ENCODE measurements around the gene NSMCE1. TPM values are rescaled to one million over a fixed set of nuclear protein-coding genes. Genes with fewer than 3 reads are reported as not detected.
A peak's percentile ranks its signal among the peaks of the same experiment; 100 is the strongest.
"Not testable (repeated sequence)": the region's sequence is repeated elsewhere in the genome, so short reads cannot be mapped to it uniquely, and the experiment has no call there.

The NSMCE1 gene
- total and polyA plus RNA-seq, 3 donors from 2014 or later, result 58.1 to 135 (median 71.1) TPM

DNA sequence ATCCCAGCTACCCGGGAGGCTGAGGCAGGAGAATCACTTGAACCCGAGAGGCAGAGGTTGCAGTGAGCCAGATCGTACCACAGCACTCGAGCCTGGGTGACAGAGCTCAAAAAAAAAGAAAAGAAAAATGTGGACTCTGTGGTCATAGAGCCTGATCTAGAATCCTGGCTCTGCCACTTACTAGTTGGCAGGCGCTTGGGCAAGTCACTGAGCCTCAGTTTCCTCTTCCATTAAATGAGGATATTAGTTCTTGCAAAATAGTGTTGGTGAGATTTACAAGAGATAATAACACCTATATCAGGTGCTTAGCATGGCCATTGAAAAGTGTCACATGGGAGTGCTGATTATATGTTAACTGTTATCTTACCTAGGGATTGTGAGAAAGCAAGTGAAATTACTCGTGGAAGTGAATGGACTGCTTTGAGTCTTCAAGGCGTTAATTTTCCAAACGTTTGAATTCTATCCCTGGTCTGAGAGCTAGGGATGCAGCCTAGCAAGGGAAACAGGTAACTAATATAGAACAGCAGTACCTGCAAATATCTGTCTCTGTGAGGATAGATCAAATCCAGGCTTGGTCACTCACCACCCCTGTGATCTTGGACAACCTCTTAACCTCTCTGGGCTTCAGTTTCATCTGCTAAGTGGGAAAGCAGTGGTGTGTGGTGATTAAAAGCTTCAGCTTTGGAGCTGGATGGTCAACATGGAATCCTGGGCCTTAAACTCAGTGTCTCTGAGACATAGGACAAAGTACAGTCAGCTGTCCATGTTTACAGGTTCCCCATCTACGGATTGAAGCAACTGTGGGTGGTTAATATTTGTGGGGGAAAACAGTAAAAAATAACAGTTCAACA lies 953 bp upstream of the NSMCE1 start:
- no peaks in the 10 kb centered on the region for H3K27me3 ChIP-seq
- no peaks in the 10 kb centered on the region for H3K9me3 ChIP-seq
- TF ChIP-seq POLR2A (IDR thresholded peaks at IDR 0.05), result no peak
- TF ChIP-seq, protein P1, sequence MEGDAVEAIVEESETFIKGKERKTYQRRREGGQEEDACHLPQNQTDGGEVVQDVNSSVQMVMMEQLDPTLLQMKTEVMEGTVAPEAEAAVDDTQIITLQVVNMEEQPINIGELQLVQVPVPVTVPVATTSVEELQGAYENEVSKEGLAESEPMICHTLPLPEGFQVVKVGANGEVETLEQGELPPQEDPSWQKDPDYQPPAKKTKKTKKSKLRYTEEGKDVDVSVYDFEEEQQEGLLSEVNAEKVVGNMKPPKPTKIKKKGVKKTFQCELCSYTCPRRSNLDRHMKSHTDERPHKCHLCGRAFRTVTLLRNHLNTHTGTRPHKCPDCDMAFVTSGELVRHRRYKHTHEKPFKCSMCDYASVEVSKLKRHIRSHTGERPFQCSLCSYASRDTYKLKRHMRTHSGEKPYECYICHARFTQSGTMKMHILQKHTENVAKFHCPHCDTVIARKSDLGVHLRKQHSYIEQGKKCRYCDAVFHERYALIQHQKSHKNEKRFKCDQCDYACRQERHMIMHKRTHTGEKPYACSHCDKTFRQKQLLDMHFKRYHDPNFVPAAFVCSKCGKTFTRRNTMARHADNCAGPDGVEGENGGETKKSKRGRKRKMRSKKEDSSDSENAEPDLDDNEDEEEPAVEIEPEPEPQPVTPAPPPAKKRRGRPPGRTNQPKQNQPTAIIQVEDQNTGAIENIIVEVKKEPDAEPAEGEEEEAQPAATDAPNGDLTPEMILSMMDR (IDR thresholded peaks at IDR 0.05), result no peak
- WGBS, 2 donors, result 62% methylated on average over 9 of the region's 9 CpGs
- intact Hi-C loops (cut with DNase I; ENCODE audit: low total_unique reads), result no loop called here
- H3K36me3 ChIP-seq (ENCODE audit: low read depth, missing control alignments), result no peaks in the 10 kb centered on the region
- H3K4me3 ChIP-seq, result peak overlapping the region; percentile 78 to 84
- peak overlapping the region in 1 of 2 donors; percentile 73 for H3K27ac ChIP-seq
- no peaks in the 10 kb centered on the region for H3K4me1 ChIP-seq
- no peak for DNase-seq

DNA sequence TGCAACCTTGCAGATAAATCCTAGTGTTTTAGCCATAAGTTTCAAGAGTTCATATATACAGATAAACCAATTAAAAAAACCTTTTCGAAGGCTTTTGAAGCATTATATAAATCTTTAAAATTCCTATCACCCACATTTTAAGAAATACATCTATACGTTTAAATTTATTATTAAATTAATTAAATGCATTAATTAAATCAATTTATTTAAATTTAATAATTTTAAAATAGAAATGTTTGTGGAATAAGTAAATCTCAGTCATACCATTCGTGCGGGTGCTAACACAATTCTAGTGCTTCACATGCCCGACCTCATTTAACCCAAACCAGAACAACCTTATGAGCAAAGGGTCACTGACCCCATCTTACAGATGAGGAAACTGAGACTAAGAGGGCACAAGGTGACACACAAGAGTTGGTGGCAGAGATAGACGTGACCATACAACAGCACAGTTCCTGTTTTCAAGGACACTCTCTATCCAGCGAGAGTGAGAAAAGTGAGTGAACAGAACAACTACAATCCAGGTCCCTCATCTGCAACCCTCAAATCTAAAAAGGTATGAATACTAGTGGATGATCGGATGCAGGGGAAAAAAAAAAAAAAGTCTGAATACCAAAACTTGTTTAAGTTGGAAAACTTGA lies 1.4 kb downstream of the NSMCE1 start:
- TF ChIP-seq, protein P1 (IDR thresholded peaks at IDR 0.05), result no peak
- TF ChIP-seq POLR2A (IDR thresholded peaks at IDR 0.05), result no peak
- H3K36me3 ChIP-seq (ENCODE audit: low read depth, missing control alignments), result no peaks in the 10 kb centered on the region
- no peaks in the 10 kb centered on the region for H3K27me3 ChIP-seq
- no peaks in the 10 kb centered on the region for H3K9me3 ChIP-seq
- WGBS, 2 donors, result 60 to 66% methylated on average over 8 of the region's 8 CpGs
- no peak for DNase-seq
- no peak overlapping the region for H3K27ac ChIP-seq
- no peaks in the 10 kb centered on the region for H3K4me1 ChIP-seq
- intact Hi-C loops (cut with DNase I; ENCODE audit: low total_unique reads), result no loop called here
- peak overlapping the region in 1 of 2 donors; percentile 84 for H3K4me3 ChIP-seq

- H3K4me3 ChIP-seq, result no peak overlapping the region
- H3K36me3 ChIP-seq (ENCODE audit: low read depth, missing control alignments), result no peaks in the 10 kb centered on the region
- WGBS, 2 donors, result 90 to 100% methylated on average over 1 of the region's 1 CpG
- TF ChIP-seq POLR2A (IDR thresholded peaks at IDR 0.05), result no peak
- TF ChIP-seq, protein P1 (IDR thresholded peaks at IDR 0.05), result no peak
- H3K4me1 ChIP-seq, result no peaks in the 10 kb centered on the region
- no peak overlapping the region for H3K27ac ChIP-seq
- no peak for DNase-seq
- H3K9me3 ChIP-seq, result no peaks in the 10 kb centered on the region
- intact Hi-C loops (cut with DNase I; ENCODE audit: low total_unique reads), result no loop called here
- no peaks in the 10 kb centered on the region for H3K27me3 ChIP-seq
Measured at GRCh38 chr16:27265982-27266381, 2.6 kb downstream of the NSMCE1 start.

DNA sequence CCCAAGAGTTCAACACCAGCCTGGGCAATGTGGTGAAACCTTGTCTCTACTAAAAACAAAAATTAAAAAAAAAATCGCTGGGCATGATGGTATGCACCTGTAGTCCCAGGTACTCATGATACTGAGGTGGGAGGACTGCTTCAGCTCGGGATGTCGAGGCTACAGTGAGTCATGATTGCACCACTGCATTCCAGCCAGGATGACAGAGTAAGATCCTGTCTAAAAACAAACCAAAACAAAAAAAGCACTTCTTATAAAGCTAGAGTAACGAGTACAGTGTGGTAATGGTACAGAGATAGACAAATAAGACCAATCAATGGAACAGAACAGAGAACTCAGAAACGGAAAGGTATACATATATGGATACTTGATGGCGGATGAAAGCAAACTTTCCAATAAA lies 4.4 kb downstream of the NSMCE1 start:
- Histone ChIP-seq H3K4me1 (no peaks in the 10 kb centered on the region), H3K36me3 (ENCODE audit: low read depth, missing control alignments) (no peaks in the 10 kb centered on the region), H3K27ac (no peak overlapping the region), H3K9me3 (no peaks in the 10 kb centered on the region), H3K27me3 (no peaks in the 10 kb centered on the region), H3K4me3 (no peak overlapping the region)
- TF ChIP-seq POLR2A (IDR thresholded peaks at IDR 0.05), result no peak
- TF ChIP-seq, protein P1 (IDR thresholded peaks at IDR 0.05), result no peak
- intact Hi-C loops (cut with DNase I; ENCODE audit: low total_unique reads), result no loop called here
- no peak for DNase-seq
- WGBS, 2 donors, result 75 to 79% methylated on average over 6 of the region's 6 CpGs

DNA sequence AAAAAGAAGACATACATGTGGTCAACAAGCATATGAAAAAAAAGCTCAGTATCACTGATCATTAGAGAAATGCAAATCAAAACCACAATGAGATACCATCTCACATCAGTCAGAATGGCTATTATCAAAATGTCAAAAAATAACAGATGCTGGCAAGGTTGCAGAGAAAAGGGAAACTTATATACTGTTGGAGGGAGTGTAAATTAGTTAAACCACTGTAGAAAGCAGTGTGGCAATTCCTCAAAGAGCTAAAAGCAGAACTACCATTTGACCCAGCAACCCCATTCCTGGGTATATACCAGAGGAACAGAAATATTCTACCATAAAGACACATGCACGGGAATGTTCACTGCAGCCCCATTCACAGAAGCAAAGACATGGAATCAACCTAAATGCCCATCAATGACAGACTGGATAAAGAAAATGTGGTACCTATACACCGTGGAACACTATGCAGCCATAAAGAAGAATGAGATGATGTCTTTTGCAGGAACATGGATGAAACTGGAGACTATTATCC lies 5.6 kb downstream of the NSMCE1 start:
- H3K27ac ChIP-seq; H3K4me1 ChIP-seq; intact Hi-C loops (cut with DNase I; ENCODE audit: low total_unique reads); H3K36me3 ChIP-seq (ENCODE audit: low read depth, missing control alignments); H3K4me3 ChIP-seq; DNase-seq; H3K9me3 ChIP-seq; H3K27me3 ChIP-seq: not testable (repeated sequence)
- WGBS, 2 donors, result 90 to 97% methylated on average over 2 of the region's 2 CpGs

Measured in testis (tissue), 3 donors.